ENCODE data around the gene TRMT11. TPM values are rescaled to one million over a fixed set of nuclear protein-coding genes. Genes with fewer than 3 reads are reported as not detected.
A peak's percentile ranks its signal among the peaks of the same experiment; 100 is the strongest.

The TRMT11 gene
- total and polyA plus RNA-seq, 2 of the 13 experiments (the other 11 are each of a cell fraction or from before 2014, with no cell fraction given): 42.2 to 81.9 TPM

DNA sequence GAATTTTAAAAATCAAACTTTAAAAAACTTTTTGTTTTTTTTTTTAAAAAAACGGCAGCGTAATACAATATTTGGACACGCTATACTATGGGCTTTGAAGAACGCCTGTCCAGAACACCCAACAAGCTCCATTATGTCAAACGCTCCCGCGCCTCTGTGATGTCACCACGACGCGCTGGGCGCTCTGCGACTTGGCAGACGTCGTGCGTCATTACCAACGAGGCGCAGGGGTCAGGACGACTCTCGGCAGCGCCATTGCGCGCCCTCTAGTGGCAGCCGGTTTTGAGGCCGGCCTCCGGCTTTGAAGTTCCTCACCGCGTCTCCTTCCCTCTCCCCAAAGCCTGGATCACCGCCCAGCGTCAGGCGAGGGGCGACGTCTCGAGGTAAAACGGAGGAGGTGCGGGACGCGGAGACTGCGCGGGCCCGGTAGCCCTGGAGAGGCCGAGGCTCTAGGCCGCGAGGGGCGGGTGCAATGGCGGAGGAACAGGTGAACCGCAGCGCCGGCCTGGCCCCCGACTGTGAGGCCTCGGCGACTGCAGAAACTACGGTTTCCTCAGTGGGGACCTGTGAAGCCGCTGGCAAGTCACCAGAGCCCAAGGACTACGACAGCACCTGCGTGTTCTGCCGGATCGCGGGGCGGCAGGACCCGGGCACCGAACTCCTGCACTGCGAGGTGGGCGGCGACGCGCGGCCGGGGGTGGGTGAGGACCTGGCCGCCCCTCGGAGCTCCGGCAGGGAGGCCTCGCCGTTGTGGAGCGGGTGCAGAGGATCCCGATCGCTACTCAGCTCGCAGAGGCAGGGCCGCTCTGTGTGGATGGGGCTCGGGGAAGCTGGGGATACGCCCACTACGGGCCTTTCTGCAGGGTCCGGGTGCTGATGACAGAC lies 29.6 kb upstream of the TRMT11 start, which contains the start of gene HINT3 (continued):
- TF ChIP-seq TBX3 (IDR thresholded peaks at IDR 0.05; ENCODE audit: borderline replicate concordance): peak; percentile 40; the same call in 1 of the 2 replicates
- TF ChIP-seq SMAD1 (CRISPR knock-in tag; IDR thresholded peaks at IDR 0.05; ENCODE audit: borderline replicate concordance, low read depth): peak; percentile 83; the same call in 1 of the 2 replicates
- no peak; the same call in none of the 2 replicates for TF ChIP-seq BRD4 (CRISPR knock-in tag; IDR thresholded peaks at IDR 0.05)
- TF ChIP-seq MED8 (CRISPR knock-in tag; IDR thresholded peaks at IDR 0.05; ENCODE audit: insufficient replicate concordance): peak; percentile 84
- TF ChIP-seq KLF15 (CRISPR knock-in tag; IDR thresholded peaks at IDR 0.05; ENCODE audit: borderline replicate concordance): peak; percentile 92; the same call in 1 of the 2 replicates
- no peak for TF ChIP-seq RARG (CRISPR knock-in tag; IDR thresholded peaks at IDR 0.05; ENCODE audit: low read depth)
- TF ChIP-seq ZSCAN22 (CRISPR knock-in tag; IDR thresholded peaks at IDR 0.05): no peak
- peak; percentile 90; the same call in 1 of the 2 replicates for TF ChIP-seq ZNF749 (CRISPR knock-in tag; IDR thresholded peaks at IDR 0.05; ENCODE audit: borderline replicate concordance)
- no peak; the same call in 1 of the 2 replicates for TF ChIP-seq ZNF549 (CRISPR knock-in tag; IDR thresholded peaks at IDR 0.05)
- peak; percentile 90 for TF ChIP-seq ARNT2 (CRISPR knock-in tag; IDR thresholded peaks at IDR 0.05; ENCODE audit: low read depth)
- TF ChIP-seq TBL1XR1 (IDR thresholded peaks at IDR 0.05; ENCODE audit: borderline replicate concordance, low read length, partially characterized antibody): peak; percentile 55
- TF ChIP-seq ZNF614 (CRISPR knock-in tag; IDR thresholded peaks at IDR 0.05; ENCODE audit: borderline replicate concordance): peak; percentile 90
- 0 out of 2 replicates have a peak, but pooled peaks have one; percentile 61 for TF ChIP-seq SATB2 (CRISPR knock-in tag; IDR thresholded peaks at IDR 0.05)
- peak; percentile 73; the same call in 1 of the 2 replicates for TF ChIP-seq NR2F6 (IDR thresholded peaks at IDR 0.05)
- TF ChIP-seq NR2F6 (CRISPR knock-in tag; IDR thresholded peaks at IDR 0.05): peak; percentile 90
- TF ChIP-seq, protein P1, sequence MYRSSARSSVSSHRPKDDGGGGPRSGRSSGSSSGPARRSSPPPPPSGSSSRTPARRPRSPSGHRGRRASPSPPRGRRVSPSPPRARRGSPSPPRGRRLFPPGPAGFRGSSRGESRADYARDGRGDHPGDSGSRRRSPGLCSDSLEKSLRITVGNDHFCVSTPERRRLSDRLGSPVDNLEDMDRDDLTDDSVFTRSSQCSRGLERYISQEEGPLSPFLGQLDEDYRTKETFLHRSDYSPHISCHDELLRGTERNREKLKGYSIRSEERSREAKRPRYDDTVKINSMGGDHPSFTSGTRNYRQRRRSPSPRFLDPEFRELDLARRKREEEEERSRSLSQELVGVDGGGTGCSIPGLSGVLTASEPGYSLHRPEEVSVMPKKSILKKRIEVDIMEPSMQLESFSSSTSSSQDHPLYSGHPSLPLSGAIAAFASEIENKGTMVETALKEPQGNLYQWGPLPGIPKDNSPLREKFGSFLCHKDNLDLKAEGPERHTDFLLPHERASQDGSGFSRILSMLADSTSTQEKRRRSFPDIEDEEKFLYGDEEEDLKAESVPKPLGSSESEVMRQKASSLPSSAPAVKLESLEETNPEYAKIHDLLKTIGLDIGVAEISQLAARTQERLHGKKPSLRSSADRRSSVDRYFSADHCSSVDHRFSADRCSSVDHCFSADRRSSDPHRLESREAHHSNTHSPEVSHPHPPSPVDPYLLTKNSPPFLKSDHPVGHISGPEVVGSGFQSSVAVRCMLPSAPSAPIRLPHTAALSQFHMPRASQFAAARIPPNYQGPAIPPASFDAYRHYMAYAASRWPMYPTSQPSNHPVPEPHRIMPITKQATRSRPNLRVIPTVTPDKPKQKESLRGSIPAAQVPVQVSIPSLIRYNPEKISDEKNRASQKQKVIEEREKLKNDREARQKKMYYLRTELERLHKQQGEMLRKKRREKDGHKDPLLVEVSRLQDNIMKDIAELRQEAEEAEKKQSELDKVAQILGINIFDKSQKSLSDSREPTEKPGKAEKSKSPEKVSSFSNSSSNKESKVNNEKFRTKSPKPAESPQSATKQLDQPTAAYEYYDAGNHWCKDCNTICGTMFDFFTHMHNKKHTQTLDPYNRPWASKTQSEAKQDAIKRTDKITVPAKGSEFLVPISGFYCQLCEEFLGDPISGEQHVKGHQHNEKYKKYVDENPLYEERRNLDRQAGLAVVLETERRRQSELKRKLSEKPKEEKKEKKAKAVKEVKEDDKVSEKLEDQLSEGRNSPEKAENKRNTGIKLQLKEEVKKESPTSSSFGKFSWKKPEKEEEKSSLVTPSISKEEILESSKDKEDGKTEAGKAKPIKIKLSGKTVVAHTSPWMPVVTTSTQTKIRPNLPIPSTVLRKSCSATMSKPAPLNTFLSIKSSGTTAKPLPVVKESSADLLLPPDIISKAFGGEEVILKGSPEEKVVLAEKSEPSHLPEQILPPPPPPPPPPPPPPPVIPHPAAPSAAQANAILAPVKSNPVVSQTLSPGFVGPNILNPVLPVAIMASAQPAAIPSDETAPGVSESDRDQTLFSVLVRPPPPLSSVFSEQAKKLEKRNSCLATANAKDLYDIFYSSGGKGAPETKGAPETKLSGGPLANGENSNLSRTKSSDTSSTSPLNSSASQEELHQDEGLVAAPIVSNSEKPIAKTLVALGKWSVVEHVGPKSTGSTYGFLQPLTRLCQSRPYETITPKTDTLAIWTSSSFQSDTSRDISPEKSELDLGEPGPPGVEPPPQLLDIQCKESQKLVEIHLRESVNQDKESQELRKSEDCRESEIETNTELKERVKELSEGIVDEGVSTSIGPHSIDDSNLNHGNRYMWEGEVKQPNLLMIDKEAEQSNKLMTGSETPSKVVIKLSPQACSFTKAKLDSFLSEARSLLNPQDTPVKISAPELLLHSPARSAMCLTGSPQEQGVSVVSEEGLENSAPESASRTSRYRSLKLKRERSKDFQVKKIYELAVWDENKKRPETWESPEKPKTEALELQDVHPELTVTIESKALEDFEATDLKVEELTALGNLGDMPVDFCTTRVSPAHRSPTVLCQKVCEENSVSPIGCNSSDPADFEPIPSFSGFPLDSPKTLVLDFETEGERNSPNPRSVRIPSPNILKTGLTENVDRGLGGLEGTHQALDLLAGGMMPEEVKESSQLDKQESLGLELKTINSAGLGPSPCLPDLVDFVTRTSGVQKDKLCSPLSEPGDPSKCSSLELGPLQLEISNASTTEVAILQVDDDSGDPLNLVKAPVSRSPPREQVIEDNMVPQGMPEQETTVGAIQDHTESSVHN (CRISPR knock-in tag; IDR thresholded peaks at IDR 0.05): no peak
- peak; percentile 85 for TF ChIP-seq SIX4 (CRISPR knock-in tag; IDR thresholded peaks at IDR 0.05)
- TF ChIP-seq SKI (IDR thresholded peaks at IDR 0.05; ENCODE audit: partially characterized antibody): peak; percentile 69
- TF ChIP-seq ZEB1 (IDR thresholded peaks at IDR 0.05; ENCODE audit: insufficient replicate concordance, low read depth): peak; percentile 61
- peak; percentile 87 for TF ChIP-seq PPARG (CRISPR knock-in tag; conservative IDR thresholded peaks at IDR 0.05)
- peak; percentile 99 for TF ChIP-seq REPIN1 (CRISPR knock-in tag; IDR thresholded peaks at IDR 0.05; ENCODE audit: borderline replicate concordance, low read depth)
- peak; percentile 75; the same call in 1 of the 2 replicates for TF ChIP-seq ZMAT3 (CRISPR knock-in tag; conservative IDR thresholded peaks at IDR 0.05)

All from HepG2 (cell line).